Stimulated activated naive CD8-positive, alpha-beta T cell treated with anti-CD3 and anti-CD28 coated beads, Interleukin-15, Interleukin-2, amounts not matched to agents 100 U/mL and 50 U/mL, for 24 hours (primary cell): ENCODE data around the gene SMAP2.
A peak's percentile ranks its signal among the peaks of the same experiment; 100 is the strongest.
"Not testable (repeated sequence)": the region's sequence is repeated elsewhere in the genome, so short reads cannot be mapped to it uniquely, and the experiment has no call there.

Experiments
- ATAC-seq: fragments of 150-1000 bp; cut with Tn5 transposase; one replicate; pipeline ENCODE4 v1.10.0; 2021
- DNase-seq: peaks from one replicate; pipeline ENCODE4 v3.0.0; 2021

SMAP2 gene

GRCh38 chr1:40373323-40374283, at the start of gene SMAP2:
Gene SMAP2 (plus strand): TSS chr1:40373727. CDS start chr1:40374121, 394 bp downstream.
- DNase-seq = peak; percentile 98
- peak; percentile 89 for ATAC-seq

GRCh38 chr1:40331403-40331802, 42.1 kb upstream of the SMAP2 start:
- not testable (repeated sequence) for DNase-seq, ATAC-seq

- ATAC-seq (no peak), DNase-seq (no peak)
These were observed 40.8 kb upstream of the SMAP2 start for GRCh38 chr1:40332695-40333094.

GRCh38 chr1:40337443-40337842, 36.1 kb upstream of the SMAP2 start:
- no peak for DNase-seq
- ATAC-seq = no peak

DNA sequence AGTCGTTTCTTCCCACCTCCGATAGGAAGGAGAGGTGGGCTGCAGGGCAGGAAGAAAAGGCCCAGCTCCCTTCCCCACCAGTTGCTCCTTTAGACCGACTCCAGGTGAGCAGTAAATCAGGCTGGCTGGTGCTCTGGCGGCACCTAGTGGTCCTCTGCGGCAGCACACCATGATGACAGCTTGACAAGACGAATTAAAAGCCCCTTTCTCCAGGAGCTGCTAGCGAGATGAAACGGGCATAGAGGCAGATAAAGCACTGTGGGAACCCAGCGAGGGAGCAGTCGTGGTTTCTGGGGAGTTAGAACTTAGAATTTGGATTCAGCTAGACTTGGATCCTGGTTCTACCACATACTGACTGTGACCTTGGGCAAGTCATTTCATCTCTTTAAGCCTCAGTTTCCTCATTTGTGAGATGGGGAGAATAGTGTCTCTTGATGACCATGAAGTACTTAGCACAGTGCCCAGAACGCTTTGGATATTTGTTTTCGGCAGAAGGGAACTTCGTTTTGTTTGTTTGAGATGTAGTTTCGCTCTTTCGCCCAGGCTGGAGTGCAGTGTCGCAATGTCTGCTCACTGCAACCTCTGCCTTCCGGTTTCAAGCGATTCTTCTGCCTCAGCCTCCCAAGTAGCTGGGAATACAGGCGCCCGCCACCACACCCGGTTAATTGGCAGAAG, 34.6 kb upstream of the SMAP2 start:
- ATAC-seq = peak; percentile 93
- DNase-seq = peak; percentile 89

DNA sequence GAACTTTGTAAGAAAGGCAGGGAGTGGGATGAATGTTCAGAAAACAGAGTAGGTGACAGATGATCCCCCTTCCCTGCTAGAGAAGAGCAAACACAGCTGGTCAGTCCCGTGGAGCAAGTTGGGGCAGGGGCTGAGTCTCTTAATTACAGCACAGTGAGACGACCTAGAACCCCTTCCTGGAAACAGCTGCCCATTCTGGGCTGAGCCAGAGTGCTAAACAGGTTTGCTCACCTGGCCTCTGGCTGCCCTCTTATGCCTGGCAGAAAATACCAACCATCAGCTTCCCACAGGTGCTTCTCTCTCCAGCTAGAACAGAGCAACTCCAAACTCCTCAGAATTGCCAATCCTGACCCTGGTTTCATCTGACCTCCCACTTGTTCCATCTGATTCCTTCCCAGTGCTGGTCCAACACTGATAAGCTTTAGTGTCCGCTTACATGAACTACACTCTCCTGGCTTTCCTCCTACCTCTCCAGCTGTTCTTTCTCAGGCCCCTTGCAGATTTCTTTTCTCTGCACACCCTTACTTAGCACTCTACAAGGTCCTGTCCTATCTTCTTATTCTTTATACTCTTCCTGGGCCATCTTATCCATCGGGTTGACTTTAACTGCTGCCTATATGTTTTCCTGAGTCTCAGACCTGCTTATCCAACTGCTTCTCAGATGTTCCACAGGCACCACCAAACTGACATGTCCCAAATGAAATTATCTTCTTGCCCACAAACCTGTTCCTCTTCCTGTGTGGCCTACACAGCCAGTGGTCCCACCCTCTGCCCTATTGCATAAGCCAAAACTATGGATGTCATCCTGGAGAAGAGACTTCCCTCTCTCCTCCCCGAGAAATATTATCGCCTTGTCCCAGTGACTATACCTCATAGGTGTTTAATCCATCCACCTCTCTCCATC, 33.9 kb upstream of the SMAP2 start:
- ATAC-seq (no peak), DNase-seq (no peak)

- DNase-seq (no peak), ATAC-seq (peak; percentile 9)
These were observed 31.8 kb upstream of the SMAP2 start for GRCh38 chr1:40341491-40342380.

- DNase-seq, ATAC-seq: not testable (repeated sequence)
These were observed 31.2 kb upstream of the SMAP2 start for GRCh38 chr1:40342381-40342717.

DNA sequence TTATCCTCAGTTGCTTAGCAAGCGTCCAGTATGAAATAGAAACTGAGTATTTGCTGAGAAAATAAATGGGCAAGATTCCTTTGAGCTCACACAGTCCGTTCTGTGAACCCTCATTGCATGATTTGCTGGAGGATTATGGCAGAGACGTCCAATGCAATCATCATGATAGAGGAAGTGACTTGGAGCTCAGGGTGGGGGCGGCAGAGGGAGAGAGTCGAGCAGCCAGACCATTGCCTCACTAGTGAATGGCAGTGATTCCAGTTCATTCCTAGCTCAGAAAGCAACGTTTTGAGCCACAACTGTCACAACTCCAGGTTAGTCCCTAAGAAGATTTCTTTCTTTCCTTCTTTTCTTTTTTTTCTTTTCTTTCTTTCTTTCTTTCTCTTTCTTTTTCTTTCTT, 28.9 kb upstream of the SMAP2 start:
- DNase-seq (peak; percentile 24), ATAC-seq (no peak)

GRCh38 chr1:40350391-40350790, 23.1 kb upstream of the SMAP2 start:
- ATAC-seq (no peak), DNase-seq (no peak)

- DNase-seq (no peak), ATAC-seq (no peak)
These were observed 22.4 kb upstream of the SMAP2 start for GRCh38 chr1:40351124-40351523.

- no peak for ATAC-seq
These were observed 21.4 kb upstream of the SMAP2 start for GRCh38 chr1:40352126-40352525.

GRCh38 chr1:40353082-40353481, 20.4 kb upstream of the SMAP2 start:
- DNase-seq = no peak
- no peak for ATAC-seq

More at GRCh38 chr1:40352126-40352525, 21.4 kb upstream of the SMAP2 start:
- no peak for DNase-seq

GRCh38 chr1:40357625-40358024, 15.9 kb upstream of the SMAP2 start:
- no peak for DNase-seq
- no peak for ATAC-seq

- DNase-seq = no peak
- no peak for ATAC-seq
These were observed 12.9 kb upstream of the SMAP2 start for GRCh38 chr1:40360631-40361030.

GRCh38 chr1:40361201-40361600, 12.3 kb upstream of the SMAP2 start:
- DNase-seq (no peak), ATAC-seq (no peak)

GRCh38 chr1:40361637-40362036, 11.9 kb upstream of the SMAP2 start:
- ATAC-seq = no peak
- DNase-seq = no peak

DNA sequence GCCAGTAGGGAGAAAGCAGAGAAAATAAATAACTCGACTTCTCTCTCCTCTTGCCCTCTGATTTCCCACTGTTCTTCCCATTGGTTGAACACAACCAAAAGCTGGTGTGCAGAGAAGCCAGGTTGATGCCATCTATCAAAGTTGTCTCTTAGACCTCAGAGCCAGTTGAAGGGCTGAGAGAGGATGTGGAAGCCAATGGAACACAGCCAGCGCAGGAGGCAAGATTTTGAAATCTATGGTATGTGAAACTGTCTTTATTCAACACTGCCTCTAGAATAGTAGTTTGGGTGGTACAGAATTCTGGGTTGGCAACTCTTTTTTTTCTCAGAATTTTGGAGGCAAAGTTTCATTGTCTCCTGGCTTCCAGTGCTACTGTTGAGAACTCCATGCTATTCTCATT, 11.3 kb upstream of the SMAP2 start:
- no peak for ATAC-seq
- DNase-seq = no peak

GRCh38 chr1:40362699-40363098, 10.8 kb upstream of the SMAP2 start:
- no peak for DNase-seq
- no peak for ATAC-seq

GRCh38 chr1:40363721-40364120, 9.8 kb upstream of the SMAP2 start:
- ATAC-seq = peak; percentile 97
- DNase-seq = peak; percentile 43

GRCh38 chr1:40371707-40372258, 1.7 kb upstream of the SMAP2 start:
- ATAC-seq (no peak), DNase-seq (no peak)
